OCI-LY1 (cell line): ENCODE measurements around the gene HLCS.

Experiments used
- H2AFZ ChIP-seq: fragments of 200-600 bp; sonication (generic), shearing (Covaris generic); 2 replicates; pipeline ENCODE4 v1.6.0; 2014; ENCODE audit warnings: antibody characterized with exemption, mild to moderate bottlenecking, low read length
- H3F3A ChIP-seq: fragments of 200-600 bp; sonication (generic), shearing (Covaris generic); 2 replicates; pipeline ENCODE4 v1.6.0; 2014; ENCODE audit warnings: mild to moderate bottlenecking, antibody characterized with exemption, low read length, moderate library complexity; ENCODE audit not compliant: insufficient read depth
- H3K27ac ChIP-seq: fragments of 200-600 bp; sonication (generic); 2 replicates; pipeline ENCODE4 v1.5.1; 2014; ENCODE audit warnings: low read length, mixed run types, mild to moderate bottlenecking, low read depth; ENCODE audit not compliant: poor library complexity, severe bottlenecking
- H3K27me3 ChIP-seq: fragments of 200-600 bp; sonication (generic); 2 replicates; pipeline ENCODE4 v1.6.0; 2014; ENCODE audit warnings: antibody characterized with exemption, mild to moderate bottlenecking, low read length, moderate library complexity; ENCODE audit not compliant: insufficient read depth
- H3K36me3 ChIP-seq: fragments of 200-600 bp; sonication (generic); 2 replicates; pipeline ENCODE4 v1.6.1; 2014; ENCODE audit warnings: mild to moderate bottlenecking, antibody characterized with exemption, low read length, moderate library complexity, mixed read lengths; ENCODE audit not compliant: insufficient read depth
- H3K4me1 ChIP-seq: fragments of 200-600 bp; sonication (generic); 2 replicates; pipeline ENCODE4 v1.5.1; 2014; ENCODE audit warnings: mild to moderate bottlenecking, low read length, moderate library complexity; ENCODE audit not compliant: insufficient read depth, severe bottlenecking
- H3K4me2 ChIP-seq: fragments of 200-600 bp; sonication (generic), shearing (Covaris generic); 2 replicates; pipeline ENCODE4 v1.6.1; 2014; ENCODE audit warnings: low read length
- H3K4me3 ChIP-seq: fragments of 200-600 bp; sonication (generic); 2 replicates; pipeline ENCODE4 v1.5.1; 2014; ENCODE audit warnings: low read length, low read depth, mild to moderate bottlenecking, mixed read lengths; ENCODE audit not compliant: poor library complexity, severe bottlenecking
- H3K79me2 ChIP-seq: fragments of 200-600 bp; shearing (Covaris generic); 2 replicates; pipeline ENCODE4 v1.6.1; 2016; ENCODE audit warnings: mixed run types, low read length, mixed read lengths; ENCODE audit not compliant: insufficient read depth
- H3K9ac ChIP-seq: fragments of 200-600 bp; sonication (generic), shearing (Covaris generic); 2 replicates; pipeline ENCODE4 v1.6.1; 2014; ENCODE audit warnings: mild to moderate bottlenecking, low read length, mixed read lengths
- H3K9me2 ChIP-seq: fragments of 200-600 bp; sonication (generic), shearing (Covaris generic); 2 replicates; pipeline ENCODE4 v1.6.1; 2014; ENCODE audit warnings: low read depth, mild to moderate bottlenecking, low read length, mixed read lengths
- H3K9me3 ChIP-seq: fragments of 200-600 bp; shearing (Covaris generic); 2 replicates; pipeline ENCODE4 v1.6.1; 2014; ENCODE audit warnings: low read length, mixed read lengths
- H4K20me1 ChIP-seq: fragments of 200-600 bp; sonication (generic), shearing (Covaris generic); 2 replicates; pipeline ENCODE4 v1.6.0; 2016; ENCODE audit warnings: mild to moderate bottlenecking, low read length; ENCODE audit not compliant: insufficient read depth
- CTCF ChIP-seq: fragments of 200-600 bp; sonication (generic), shearing (Covaris generic); IDR thresholded peaks from 2 replicates; pipeline ENCODE4 v1.5.1; 2017; ENCODE audit warnings: mild to moderate bottlenecking, antibody characterized with exemption, low read length, moderate library complexity, mixed read lengths
- EZH2 ChIP-seq: fragments of 200-600 bp; sonication (generic), shearing (Covaris generic); IDR thresholded peaks from 2 replicates; pipeline ENCODE4 v1.8.0; 2017; ENCODE audit warnings: borderline replicate concordance, mixed run types, mild to moderate bottlenecking, antibody characterized with exemption, low read length, moderate library complexity, mixed read lengths

HLCS gene

DNA sequence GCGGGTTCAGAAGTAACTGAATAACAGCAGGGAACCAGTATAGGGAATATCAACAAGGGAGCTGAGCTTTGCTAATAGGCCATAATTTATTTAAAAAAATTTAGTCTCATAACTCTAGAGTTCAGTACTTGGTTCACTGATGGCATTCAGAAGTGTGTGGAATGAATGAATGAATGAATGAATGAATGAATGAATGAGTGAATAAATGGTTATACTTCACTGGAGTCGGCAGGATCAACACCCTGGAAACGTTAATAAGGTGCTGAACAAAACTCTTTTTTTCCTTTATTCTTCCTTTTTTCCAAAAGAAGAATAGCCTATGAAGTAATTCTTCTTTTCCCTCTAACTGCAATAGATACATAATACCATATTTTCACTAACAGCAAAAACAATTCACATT, 138.3 kb downstream of the HLCS start:
- Histone ChIP-seq H3K9me3 (no peaks in the 10 kb centered on the region), H2AFZ (no peak overlapping the region), H4K20me1 (no peaks in the 10 kb centered on the region), H3K9me2 (no peaks in the 10 kb centered on the region), H3K27ac (no peak overlapping the region), H3K36me3 (no peaks in the 10 kb centered on the region), H3K4me2 (no peak overlapping the region), H3K27me3 (no peaks in the 10 kb centered on the region), H3K4me3 (no peak overlapping the region), H3K79me2 (no peaks in the 10 kb centered on the region), H3K4me1 (no peaks in the 10 kb centered on the region), H3F3A (no peaks in the 10 kb centered on the region), H3K9ac (no peak overlapping the region)
- TF ChIP-seq EZH2 (no peak), CTCF (no peak)

- H3K36me3 ChIP-seq: no peaks in the 10 kb centered on the region
- no peak for TF ChIP-seq CTCF
- no peak for TF ChIP-seq EZH2
- no peaks in the 10 kb centered on the region for H3K4me1 ChIP-seq
- no peaks in the 10 kb centered on the region for H3K27me3 ChIP-seq
- H4K20me1 ChIP-seq: no peaks in the 10 kb centered on the region
- H3K27ac ChIP-seq: no peak overlapping the region
- H3K4me2 ChIP-seq: no peak overlapping the region
- no peaks in the 10 kb centered on the region for H3F3A ChIP-seq
- H3K9ac ChIP-seq: no peak overlapping the region
- no peaks in the 10 kb centered on the region for H3K9me3 ChIP-seq
- no peak overlapping the region for H3K4me3 ChIP-seq
- H2AFZ ChIP-seq: no peak overlapping the region
- no peaks in the 10 kb centered on the region for H3K79me2 ChIP-seq
- H3K9me2 ChIP-seq: no peaks in the 10 kb centered on the region
Measured at GRCh38 chr21:36825658-36826057, 140.8 kb downstream of the HLCS start.

GRCh38 chr21:36821032-36821299, 145.5 kb downstream of the HLCS start:
- H3K36me3 ChIP-seq: no peaks in the 10 kb centered on the region
- no peaks in the 10 kb centered on the region for H3K9me2 ChIP-seq
- H3K4me2 ChIP-seq: no peak overlapping the region
- no peaks in the 10 kb centered on the region for H4K20me1 ChIP-seq
- no peaks in the 10 kb centered on the region for H3K9me3 ChIP-seq
- H3K9ac ChIP-seq: no peak overlapping the region
- no peaks in the 10 kb centered on the region for H3F3A ChIP-seq
- no peak for TF ChIP-seq EZH2
- no peak for TF ChIP-seq CTCF
- no peak overlapping the region for H2AFZ ChIP-seq
- no peak overlapping the region for H3K4me3 ChIP-seq
- H3K27ac ChIP-seq: no peak overlapping the region
- H3K4me1 ChIP-seq: no peaks in the 10 kb centered on the region
- H3K27me3 ChIP-seq: no peaks in the 10 kb centered on the region
- no peaks in the 10 kb centered on the region for H3K79me2 ChIP-seq
